ENCODE measurements around the gene LAT.
"Not testable (repeated sequence)": the region's sequence is repeated elsewhere in the genome, so short reads cannot be mapped to it uniquely, and the experiment has no call there.

The LAT gene, protein sequence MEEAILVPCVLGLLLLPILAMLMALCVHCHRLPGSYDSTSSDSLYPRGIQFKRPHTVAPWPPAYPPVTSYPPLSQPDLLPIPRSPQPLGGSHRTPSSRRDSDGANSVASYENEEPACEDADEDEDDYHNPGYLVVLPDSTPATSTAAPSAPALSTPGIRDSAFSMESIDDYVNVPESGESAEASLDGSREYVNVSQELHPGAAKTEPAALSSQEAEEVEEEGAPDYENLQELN

DNA sequence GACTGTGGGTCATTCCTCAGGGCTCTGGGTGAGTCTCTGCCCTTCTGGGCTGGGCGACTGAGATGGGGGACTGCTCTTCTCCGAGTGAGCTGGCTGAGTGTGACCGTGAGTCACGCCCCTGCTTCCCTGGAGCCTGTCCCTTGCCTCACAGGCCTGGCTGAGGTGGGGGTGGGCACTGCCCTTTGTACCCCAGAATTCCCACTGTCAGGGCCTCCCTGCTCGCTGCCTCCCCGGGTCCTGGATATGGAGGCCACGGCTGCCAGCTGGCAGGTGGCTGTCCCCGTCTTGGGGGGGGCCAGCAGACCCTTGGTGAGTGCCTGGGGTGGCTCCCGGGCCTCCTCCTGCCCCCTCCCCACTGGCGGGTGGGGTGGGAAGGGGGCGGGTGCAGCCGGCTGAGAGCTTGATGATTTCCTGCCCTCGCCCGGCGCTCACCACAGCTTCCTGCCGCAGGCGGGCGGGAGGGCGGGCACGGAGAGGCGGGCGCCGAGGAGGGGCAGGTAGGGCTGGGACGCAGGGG, at the start of gene LAT:
Gene LAT (plus strand): TSS at position 434 of the 517 bp plus-strand sequence. CDS start 366 bp downstream, outside the sequence.
- no peak for FAIRE-seq

DNA sequence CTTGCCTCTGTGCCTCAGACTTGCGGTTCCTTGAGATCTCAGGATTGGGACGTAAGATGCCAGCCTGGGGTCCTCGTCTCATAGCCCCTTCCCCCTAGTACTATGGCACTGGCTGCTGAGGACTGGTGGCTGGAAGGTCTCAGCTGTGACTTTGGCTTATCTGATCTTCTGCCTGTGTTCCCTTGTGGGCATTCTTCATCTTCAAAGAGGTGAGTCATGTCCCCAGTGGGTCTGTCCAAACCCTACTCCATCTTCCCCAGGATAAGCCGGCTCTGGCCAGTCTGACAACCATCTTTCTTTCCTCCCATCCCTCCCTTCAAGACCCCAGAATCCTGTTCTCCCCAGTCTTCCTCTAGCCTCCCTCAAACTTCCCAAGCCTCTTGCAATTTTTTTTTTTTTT, 49.5 kb upstream of the LAT start:
- no peak for FAIRE-seq

DNA sequence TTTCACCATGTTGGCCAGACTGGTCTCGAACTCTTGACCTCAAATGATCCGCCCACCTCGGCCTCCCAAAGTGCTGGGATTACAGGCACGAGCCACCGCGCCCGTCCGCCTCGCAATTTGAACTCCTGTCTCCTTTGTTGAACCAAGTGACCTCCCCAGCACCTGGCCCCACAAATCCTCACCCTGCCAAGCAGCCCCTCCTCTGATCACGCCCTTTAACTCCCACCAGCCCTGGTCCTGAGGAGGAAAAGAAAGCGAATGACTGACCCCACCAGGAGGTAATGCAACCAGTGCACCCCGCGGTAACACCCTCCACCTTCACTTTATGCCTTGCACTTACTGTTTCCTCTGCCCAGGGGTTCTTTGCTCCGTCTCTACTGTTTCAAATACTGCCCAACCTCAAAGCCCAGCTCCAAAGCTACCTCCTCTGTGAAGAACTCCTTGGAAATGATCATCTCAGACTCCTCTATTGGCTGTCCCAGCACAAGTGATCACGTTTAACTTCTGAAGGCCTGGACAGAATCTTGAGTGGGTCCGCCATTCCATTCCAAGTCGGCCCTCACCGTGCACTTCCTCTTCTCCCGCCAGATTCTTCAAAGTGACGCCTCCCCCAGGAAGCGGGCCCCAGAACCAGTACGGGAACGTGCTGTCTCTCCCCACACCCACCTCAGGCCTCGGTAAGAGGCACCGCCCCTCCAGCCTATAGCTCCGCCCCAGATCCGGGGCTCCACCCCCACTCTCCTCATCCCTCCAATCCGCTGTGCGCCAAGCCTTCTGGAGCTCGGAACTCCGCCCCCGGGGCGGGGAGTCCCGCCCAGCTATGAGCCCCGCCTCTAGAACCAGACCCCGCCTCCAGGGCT, 48.7 kb upstream of the LAT start:
- FAIRE-seq = no peak

DNA sequence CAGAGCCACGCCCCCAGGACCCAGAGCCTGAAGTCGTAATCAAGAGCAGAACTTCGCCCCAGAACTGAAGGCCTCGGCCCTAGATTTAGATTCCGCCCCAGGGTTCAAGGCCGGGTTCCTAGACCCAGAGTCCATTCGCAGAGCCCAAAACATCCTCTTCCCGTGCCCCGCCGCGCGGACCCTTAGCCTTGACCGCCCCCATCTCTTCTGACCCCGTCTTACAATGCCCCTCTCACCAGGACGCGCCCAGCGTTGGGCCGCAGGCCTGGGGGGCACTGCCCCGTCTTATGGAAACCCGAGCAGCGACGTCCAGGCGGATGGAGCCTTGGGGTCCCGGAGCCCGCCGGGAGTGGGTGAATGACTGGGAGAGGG, 48.1 kb upstream of the LAT start:
- FAIRE-seq = no peak

DNA sequence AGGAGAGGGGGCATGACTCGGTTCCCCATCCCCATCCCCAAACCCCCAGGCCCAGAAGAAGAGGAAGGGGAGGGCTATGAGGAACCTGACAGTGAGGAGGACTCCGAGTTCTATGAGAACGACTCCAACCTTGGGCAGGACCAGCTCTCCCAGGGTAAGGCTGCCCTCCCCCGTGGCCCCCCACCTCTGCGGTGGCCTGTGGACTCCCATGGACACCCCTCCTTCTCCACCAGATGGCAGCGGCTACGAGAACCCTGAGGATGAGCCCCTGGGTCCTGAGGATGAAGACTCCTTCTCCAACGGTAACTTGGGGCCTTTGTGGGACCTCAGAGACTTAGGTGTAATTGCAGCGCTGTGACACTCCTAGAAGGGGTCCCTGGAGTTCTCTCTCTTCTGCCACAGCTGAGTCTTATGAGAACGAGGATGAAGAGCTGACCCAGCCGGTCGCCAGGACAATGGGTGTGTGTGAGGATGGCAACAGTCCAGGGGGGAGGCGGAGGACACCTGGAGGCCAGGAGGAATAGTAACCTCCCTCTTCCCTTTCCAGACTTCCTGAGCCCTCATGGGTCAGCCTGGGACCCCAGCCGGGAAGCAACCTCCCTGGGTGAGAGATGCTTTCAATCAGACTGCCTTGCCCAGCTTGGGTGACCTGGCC, 47.5 kb upstream of the LAT start:
- FAIRE-seq = no peak

DNA sequence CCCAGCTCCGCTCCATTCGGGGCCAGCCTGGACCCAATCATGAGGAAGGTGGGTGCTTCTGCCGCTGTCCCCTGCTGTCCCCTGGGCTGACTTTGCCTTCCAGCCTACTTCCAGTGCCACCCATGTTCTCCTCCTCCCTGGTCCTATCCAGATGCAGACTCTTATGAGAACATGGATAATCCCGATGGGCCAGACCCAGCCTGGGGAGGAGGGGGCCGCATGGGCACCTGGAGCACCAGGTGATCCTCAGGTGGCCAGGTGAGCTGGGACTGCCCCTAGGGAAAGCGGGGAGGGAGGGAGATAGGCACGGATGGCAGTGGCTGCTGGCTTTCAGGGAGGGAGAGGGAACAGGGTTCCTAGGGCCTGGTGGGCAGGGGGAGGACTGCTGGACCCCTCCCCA, 46.1 kb upstream of the LAT start:
- FAIRE-seq = no peak

DNA sequence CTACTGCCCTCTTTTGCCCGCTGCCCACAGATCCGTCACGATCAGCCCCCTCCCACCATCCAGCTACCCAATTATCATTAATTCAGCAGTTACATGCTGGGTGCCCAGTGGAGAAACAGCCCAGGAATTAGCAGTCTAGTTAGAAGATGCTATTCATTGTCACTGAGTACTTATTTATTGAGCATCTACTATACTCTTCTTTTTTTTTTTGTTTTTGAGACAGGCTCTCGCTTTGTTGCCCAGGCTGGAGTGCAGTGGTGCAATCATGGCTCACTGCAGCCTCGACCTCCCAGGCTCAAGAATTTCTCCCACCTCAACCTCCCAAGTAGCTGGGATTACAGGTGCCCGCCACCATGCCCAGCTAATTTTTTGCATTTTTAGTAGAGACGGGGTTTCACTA, 45.0 kb upstream of the LAT start:
- not testable (repeated sequence) for FAIRE-seq

DNA sequence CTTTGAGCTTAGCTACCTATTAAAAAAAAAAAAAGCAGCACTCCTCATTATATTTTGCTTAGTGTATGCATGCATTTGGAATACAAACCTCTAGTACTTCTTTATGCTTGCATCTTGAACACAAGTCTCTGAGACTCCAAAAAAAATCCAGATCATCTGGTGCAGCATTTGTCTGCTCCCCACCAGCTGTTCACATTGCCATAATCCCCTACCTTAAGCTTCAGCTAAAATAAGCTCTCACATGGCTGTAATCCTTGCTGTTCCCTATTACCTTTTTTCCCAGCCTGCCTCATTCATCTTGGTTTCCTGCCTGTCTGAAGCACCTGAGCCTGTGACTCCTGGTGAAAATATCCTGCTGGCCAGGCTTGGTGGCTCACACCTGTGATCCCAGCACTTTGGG, 41.6 kb upstream of the LAT start:
- FAIRE-seq = no peak

DNA sequence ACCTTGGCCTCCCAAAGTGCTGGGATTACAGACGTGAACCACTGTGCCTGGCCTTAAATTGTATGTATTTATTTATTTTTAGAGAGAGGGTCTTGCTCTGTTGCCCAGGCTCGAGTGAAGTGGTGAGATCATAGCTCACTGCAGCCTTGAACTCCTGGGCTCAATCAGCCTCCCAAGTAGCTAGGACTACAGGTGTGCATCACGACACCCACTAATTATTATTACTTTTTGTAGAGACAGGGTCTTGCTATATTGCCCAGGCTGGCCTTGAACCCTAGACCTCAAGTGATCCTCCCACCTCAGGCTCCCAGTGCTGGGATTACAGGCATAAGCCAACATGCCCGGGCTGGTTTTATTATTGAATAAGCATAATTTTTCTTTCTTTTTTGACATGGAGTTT, 38.2 kb upstream of the LAT start:
- FAIRE-seq = no peak

DNA sequence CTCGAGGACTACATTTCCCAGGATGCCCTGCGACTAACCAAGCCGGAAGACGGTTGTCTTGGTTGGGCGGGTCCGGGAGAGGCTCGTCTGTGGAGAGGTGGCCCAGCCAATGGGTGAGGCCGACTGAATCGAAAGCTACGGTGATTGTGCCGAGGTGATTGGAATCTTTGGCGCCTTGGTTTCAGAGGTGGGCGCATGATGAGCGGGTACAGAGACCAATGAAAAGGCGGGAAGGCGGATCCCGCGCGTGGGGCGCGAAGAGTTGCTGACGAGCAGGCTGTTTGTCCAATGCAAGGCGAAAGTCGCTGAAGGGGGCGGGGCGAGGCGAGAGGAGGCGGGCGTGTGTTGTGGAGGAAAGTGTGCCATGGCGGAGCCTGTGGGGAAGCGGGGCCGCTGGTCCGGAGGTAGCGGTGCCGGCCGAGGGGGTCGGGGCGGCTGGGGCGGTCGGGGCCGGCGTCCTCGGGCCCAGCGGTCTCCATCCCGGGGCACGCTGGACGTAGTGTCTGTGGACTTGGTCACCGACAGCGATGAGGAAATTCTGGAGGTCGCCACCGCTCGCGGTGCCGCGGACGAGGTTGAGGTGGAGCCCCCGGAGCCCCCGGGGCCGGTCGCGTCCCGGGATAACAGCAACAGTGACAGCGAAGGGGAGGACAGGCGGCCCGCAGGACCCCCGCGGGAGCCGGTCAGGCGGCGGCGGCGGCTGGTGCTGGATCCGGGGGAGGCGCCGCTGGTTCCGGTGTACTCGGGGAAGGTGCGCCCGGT, 34.0 kb upstream of the LAT start, which contains the start of gene NFATC2IP:
Gene NFATC2IP (plus strand): TSS at position 290 of the 762 bp plus-strand sequence. CDS start 75 bp downstream, at position 365.
- peak; percentile 99 for FAIRE-seq

DNA sequence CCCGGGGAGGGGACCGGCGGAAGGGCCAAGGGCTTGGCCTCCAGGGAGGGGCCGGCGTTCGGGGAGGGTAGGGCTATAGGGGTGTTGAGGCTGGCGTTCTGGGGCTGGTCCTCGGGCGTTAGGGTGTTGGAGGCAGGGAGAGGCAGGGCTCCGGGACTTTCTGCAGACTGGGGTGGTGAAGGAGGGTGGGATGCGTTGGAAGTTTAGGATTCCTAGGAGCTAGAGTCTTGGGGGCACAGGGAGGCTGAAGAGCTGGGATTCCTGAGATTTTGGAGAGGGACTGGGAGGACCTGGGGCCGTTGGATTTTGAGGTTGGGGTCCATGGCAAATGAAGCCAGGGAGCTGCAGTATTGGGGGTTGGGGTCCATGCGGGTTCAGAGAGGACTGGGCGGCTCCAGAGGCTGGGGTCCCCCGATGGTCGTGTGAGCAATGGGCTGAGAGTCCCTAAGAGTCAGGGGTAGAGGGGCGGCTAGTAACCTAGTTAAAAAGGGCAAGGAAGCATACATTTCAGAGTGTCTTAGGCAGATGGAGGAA, 33.4 kb upstream of the LAT start:
- FAIRE-seq = no peak

DNA sequence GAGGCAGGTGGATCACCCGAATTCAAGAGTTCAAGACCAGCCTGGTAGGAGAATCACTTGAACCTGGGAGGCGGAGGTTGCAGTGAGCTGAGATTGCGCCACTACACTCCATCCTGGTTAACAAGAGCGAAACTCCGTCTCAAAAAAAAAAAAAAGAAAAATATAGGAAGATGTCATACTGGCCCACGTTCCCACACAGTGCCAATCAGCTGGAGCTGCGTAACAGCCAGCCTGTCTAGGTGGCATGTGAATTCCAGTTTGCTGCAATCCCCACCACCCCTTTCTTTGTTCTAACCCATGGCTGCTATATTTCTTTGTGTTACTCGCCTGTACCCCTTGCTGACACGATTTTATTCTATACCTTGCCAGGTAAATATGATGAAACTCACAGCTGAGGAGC, 26.6 kb upstream of the LAT start:
- no peak for FAIRE-seq

DNA sequence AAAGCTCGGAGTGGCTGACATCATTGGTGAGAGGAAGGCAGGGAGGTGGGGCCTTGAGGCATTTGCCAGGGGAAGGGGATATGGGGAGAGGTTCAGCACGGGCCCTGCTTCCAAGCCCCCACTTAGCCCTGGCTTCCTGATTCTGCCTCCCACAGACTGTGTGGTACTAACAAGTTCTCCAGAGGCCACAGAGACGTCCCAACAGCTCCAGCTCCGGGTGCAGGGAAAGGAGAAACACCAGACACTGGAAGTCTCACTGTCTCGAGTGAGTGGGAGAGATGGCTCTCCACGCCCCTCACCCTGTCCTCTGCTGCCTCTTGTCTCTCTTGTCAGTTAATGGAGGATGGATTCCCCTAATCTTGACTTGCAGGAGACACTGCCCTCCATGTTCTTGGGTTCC, 26.0 kb upstream of the LAT start:
- FAIRE-seq = no peak

DNA sequence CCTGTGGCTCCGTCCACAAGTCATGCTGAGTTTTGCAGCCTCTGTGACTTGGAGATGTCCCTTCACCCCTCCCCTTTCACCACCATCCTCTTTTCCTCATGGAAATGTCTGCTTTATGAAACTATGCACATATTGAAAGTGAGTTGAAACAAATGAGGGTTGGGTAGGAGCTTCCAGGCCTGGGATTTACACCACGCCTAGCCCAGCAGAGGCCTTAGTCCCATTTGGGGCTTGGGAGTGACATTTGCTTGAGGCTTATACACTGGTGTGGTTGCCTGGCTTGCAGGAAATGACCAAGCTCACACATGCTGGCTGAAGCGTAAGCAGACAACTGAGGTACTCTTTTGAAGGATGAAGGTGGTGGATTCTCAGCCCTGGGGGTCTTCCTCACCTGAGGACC, 20.8 kb upstream of the LAT start:
- FAIRE-seq = no peak

DNA sequence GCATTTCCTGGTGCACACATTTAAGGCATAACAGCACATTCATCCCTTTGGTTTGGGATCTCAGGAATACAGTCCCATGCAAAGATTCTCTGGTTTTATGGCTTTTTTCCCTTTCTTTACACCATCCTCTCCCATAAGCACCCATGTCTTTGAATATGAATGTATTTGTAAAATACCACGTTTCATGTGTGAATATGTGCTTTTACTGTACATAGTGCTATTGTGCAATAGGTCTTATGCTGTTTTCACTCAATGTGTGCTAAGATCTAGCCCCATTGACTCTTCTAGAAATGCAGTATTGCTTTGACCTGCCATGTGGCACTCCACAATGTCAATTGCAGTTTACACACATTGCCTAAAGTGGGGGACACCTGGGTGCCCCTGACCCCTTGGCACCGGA, 20.4 kb upstream of the LAT start:
- no peak for FAIRE-seq

DNA sequence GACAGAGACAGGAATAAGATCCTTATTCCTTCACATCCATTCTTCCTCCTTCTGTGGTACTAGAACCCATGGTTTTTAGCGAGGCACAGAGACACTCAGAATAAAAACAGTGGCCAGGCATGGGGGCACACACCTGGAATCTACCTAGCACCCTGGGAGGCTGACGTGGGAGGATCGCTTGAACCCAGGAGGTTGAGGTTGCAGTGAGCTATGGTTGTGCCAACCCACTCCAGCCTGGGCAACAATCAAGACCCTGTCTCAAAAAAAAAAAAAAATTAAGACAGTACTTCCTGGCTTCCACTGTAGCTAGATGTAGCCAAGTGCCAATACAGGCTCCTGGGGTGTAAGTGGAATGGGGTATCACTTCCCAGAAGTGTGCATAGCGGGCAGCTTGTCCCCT, 17.7 kb upstream of the LAT start:
- no peak for FAIRE-seq

DNA sequence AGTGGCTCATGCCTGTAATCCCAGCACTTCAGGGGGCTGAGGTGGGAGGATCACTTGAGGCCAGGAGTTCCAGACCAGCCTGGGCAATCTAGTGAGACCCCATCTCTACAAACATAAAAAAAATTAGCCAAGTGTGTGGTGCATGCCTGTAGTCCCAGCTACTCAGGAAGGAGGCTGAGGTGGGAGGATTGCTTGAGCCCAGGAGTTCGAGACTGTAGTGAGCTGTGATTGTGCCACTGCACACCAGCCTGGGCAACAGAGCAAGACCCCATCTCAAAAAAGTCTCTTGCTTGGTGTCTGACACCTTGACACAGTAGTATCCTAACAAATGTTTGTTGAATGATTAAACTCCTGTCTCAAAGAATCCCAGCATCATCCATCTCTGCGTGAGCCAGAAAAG, 15.2 kb upstream of the LAT start:
- FAIRE-seq = not testable (repeated sequence)

DNA sequence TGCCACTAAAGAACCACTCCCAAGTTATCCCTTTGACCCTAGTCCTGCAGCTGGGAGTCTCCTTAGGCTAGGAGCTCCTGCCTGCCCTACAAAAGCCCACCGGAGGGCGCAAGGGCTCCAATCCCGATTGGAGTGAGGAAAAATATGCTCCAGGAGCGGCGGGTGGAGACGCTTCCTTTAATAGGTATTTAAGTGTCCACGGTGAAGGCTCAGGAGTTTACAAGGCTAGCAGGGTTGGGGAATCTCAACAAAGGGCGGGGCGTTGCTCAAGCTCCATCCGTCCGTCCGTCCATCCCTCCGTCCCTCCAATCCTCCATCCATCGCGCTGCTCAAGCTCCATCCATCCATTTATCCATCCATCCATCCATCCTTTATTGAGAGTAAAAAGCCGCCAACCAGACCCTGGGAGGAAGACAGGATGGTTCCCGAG, 10.8 kb upstream of the LAT start:
- FAIRE-seq = no peak

DNA sequence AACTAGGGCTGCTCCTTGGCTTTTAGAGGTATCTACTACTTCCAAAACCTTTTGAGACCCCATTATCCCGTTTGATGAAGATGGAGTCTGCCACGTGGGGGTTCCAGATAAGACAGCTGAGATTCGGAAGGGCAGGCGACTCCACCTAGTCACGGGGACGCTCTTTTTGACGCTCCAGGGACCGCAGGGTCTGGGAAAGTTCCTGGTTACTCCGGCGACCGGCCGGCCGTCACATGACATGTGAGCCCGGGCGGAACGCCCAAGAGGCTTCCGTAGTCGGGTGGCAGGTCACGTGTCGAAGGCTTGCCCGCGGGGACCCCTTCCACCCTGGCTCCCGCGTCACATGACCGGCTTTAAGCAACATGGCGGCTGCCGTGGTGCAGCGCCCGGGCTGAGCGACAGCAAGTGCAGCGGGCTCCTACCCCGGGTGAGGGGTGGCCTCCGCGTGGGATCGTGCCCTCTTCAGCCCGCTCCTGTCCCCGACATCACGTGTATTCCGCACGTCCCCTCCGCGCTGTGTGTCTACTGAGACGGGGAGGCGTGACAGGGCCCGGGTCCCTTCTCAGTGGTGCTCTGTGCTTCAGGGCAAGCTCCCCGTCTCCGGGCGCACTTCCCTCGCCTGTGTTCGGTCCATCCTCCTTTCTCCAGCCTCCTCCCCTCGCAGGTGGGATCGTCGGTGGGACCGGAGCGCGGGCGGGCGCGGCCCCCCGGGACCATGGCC, 10.3 kb upstream of the LAT start, which contains the start of gene SPNS1:
Gene SPNS1 (plus strand): TSS at position 342 of the 721 bp plus-strand sequence. CDS start 374 bp downstream, at position 716.
- FAIRE-seq = peak; percentile 23

DNA sequence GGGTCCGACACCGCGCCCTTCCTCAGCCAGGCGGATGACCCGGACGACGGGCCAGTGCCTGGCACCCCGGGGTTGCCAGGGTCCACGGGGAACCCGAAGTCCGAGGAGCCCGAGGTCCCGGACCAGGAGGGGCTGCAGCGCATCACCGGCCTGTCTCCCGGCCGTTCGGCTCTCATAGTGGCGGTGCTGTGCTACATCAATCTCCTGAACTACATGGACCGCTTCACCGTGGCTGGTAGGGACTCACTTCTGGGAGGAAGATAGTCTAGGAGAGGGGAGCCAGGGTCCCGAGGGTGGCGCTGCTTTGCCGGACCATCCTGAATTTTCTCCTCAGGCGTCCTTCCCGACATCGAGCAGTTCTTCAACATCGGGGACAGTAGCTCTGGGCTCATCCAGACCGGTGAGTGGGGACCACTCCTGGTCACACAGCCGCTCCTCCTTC, 9.7 kb upstream of the LAT start:
- no peak for FAIRE-seq
